ENCODE measurements around the gene FILIP1L.

DNA sequence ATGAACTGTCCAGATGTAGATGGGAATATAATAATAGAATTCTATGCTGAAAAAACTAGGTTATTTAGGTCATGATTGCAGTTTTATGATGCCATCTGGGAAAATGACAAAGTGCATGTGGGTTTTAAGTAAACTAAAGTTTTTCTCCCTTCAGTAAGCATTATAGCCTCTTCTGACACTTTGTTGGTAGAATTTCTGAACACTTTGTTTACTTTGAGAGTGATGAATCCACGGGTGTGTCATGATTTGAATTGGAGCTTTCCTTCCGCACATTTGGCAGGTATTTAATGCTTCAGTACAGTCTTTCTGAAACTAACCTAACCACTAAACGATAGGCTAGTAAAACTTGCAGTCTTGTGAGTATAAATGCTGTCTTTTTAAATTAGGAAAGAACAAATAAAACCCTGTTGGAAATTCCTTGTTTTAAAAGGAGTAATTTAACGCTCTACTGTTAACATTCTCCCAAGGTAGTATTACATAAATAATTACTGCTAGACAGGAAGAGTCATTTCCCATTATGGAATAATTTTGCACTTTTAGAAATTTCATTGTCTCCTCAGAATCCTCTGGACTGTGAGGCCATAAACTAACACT lies 7.0 kb downstream of the FILIP1L start:
- no peak for TF ChIP-seq ZFP30 (CRISPR knock-in tag; IDR thresholded peaks at IDR 0.05)
- TF ChIP-seq, protein P1, sequence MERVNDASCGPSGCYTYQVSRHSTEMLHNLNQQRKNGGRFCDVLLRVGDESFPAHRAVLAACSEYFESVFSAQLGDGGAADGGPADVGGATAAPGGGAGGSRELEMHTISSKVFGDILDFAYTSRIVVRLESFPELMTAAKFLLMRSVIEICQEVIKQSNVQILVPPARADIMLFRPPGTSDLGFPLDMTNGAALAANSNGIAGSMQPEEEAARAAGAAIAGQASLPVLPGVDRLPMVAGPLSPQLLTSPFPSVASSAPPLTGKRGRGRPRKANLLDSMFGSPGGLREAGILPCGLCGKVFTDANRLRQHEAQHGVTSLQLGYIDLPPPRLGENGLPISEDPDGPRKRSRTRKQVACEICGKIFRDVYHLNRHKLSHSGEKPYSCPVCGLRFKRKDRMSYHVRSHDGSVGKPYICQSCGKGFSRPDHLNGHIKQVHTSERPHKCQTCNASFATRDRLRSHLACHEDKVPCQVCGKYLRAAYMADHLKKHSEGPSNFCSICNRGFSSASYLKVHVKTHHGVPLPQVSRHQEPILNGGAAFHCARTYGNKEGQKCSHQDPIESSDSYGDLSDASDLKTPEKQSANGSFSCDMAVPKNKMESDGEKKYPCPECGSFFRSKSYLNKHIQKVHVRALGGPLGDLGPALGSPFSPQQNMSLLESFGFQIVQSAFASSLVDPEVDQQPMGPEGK (CRISPR knock-in tag; IDR thresholded peaks at IDR 0.05; ENCODE audit: borderline replicate concordance), result no peak
